ENCODE results near the gene LIN7A.
"Not testable (repeated sequence)": the region's sequence is repeated elsewhere in the genome, so short reads cannot be mapped to it uniquely, and the experiment has no call there.

- not testable (repeated sequence) for TF ChIP-seq CTCF (IDR thresholded peaks at IDR 0.05; ENCODE audit: borderline replicate concordance, extremely low read depth, low read length, poor library complexity, severe bottlenecking); EZH2 (IDR thresholded peaks at IDR 0.05; ENCODE audit: borderline replicate concordance, low read depth, low read length, severe bottlenecking)
Observed at GRCh38 chr12:80782963-80783470, 154.7 kb downstream of the LIN7A start.
